ENCODE measurements around the gene ZNF654. TPM values are rescaled to one million over a fixed set of nuclear protein-coding genes. Genes with fewer than 3 reads are reported as not detected.

Gene ZNF654
- polyA plus RNA-seq, 1 donor (not counting 4 experiments of a cell fraction or from before 2014, with no cell fraction given): 8.2 TPM

- no peaks in the 10 kb centered on the region for H3K9me1 ChIP-seq (ENCODE audit: control insufficient read depth, extremely low read depth, insufficient read depth, low read length)
- H3K79me2 ChIP-seq (ENCODE audit: control insufficient read depth, insufficient read depth, low read length): no peaks in the 10 kb centered on the region
- H3K9me3 ChIP-seq (ENCODE audit: control insufficient read depth, low read depth, low read length): no peaks in the 10 kb centered on the region
- TF ChIP-seq CTCF (optimal IDR thresholded peaks at IDR 0.05 in 1 of 3, IDR thresholded peaks at IDR 0.05 in 1 of 3, conservative IDR thresholded peaks at IDR 0.05 in 1 of 3; ENCODE audit: extremely low read depth in 1 of 3, insufficient read depth in 2 of 3, low read length in 3 of 3) (no peak), EZH2 (IDR thresholded peaks at IDR 0.05; ENCODE audit: low read length) (no peak)
- no peaks in the 10 kb centered on the region for H3K27me3 ChIP-seq (ENCODE audit: control insufficient read depth, extremely low read depth, insufficient read depth, low read length)
- no peak overlapping the region for H3K9ac ChIP-seq (ENCODE audit: control insufficient read depth, extremely low read depth, insufficient read depth, low read length)
- DNase-seq (ENCODE audit: low read depth, low spot score) (no peak), FAIRE-seq (no peak)
- no peaks in the 10 kb centered on the region for H3K36me3 ChIP-seq (ENCODE audit: control insufficient read depth in 2 of 2, extremely low read depth in 1 of 2, insufficient read depth in 2 of 2, low read length in 2 of 2)
- no peak overlapping the region for H3K4me3 ChIP-seq (ENCODE audit: control insufficient read depth in 2 of 3, extremely low read depth in 1 of 3, insufficient read depth in 2 of 3, low read depth in 1 of 3, low read length in 3 of 3)
- no peak overlapping the region for H2AFZ ChIP-seq (ENCODE audit: control insufficient read depth, low read length)
- dilution Hi-C loops (cut with MboI; ENCODE audit: extremely low pct_ligation_motif_present, low sequenced_read_pairs): no loop called here
- H4K20me1 ChIP-seq (ENCODE audit: control insufficient read depth, extremely low read depth, insufficient read depth, low read length): no peaks in the 10 kb centered on the region
- no peak overlapping the region for H3K27ac ChIP-seq (ENCODE audit: control insufficient read depth, insufficient read depth, low read length)
- H3K4me1 ChIP-seq (ENCODE audit: control insufficient read depth, extremely low read depth, insufficient read depth, low read length): no peaks in the 10 kb centered on the region
- H3K4me2 ChIP-seq (ENCODE audit: control insufficient read depth, extremely low read depth, insufficient read depth, low read depth, low read length): no peak overlapping the region
These were observed 132.9 kb downstream of the ZNF654 start for GRCh38 chr3:88191872-88192409.

GRCh38 chr3:88192631-88193030, 133.6 kb downstream of the ZNF654 start:
- Histone ChIP-seq H3K27ac (ENCODE audit: control insufficient read depth, insufficient read depth, low read length) (no peak overlapping the region), H3K27me3 (ENCODE audit: control insufficient read depth, extremely low read depth, insufficient read depth, low read length) (no peaks in the 10 kb centered on the region), H3K36me3 (ENCODE audit: control insufficient read depth in 2 of 2, extremely low read depth in 1 of 2, insufficient read depth in 2 of 2, low read length in 2 of 2) (no peaks in the 10 kb centered on the region), H3K9me3 (ENCODE audit: control insufficient read depth, low read depth, low read length) (no peaks in the 10 kb centered on the region), H3K4me2 (ENCODE audit: control insufficient read depth, extremely low read depth, insufficient read depth, low read depth, low read length) (no peak overlapping the region), H3K4me3 (ENCODE audit: control insufficient read depth in 2 of 3, extremely low read depth in 1 of 3, insufficient read depth in 2 of 3, low read depth in 1 of 3, low read length in 3 of 3) (no peak overlapping the region), H3K79me2 (ENCODE audit: control insufficient read depth, insufficient read depth, low read length) (no peaks in the 10 kb centered on the region), H3K9ac (ENCODE audit: control insufficient read depth, extremely low read depth, insufficient read depth, low read length) (no peak overlapping the region), H3K4me1 (ENCODE audit: control insufficient read depth, extremely low read depth, insufficient read depth, low read length) (no peaks in the 10 kb centered on the region), H4K20me1 (ENCODE audit: control insufficient read depth, extremely low read depth, insufficient read depth, low read length) (no peaks in the 10 kb centered on the region), H3K9me1 (ENCODE audit: control insufficient read depth, extremely low read depth, insufficient read depth, low read length) (no peaks in the 10 kb centered on the region), H2AFZ (ENCODE audit: control insufficient read depth, low read length) (no peak overlapping the region)
- FAIRE-seq: no peak
- DNase-seq (ENCODE audit: low read depth, low spot score): no peak
- TF ChIP-seq CTCF (optimal IDR thresholded peaks at IDR 0.05 in 1 of 3, IDR thresholded peaks at IDR 0.05 in 1 of 3, conservative IDR thresholded peaks at IDR 0.05 in 1 of 3; ENCODE audit: extremely low read depth in 1 of 3, insufficient read depth in 2 of 3, low read length in 3 of 3) (no peak), EZH2 (IDR thresholded peaks at IDR 0.05; ENCODE audit: low read length) (no peak)
- dilution Hi-C loops (cut with MboI; ENCODE audit: extremely low pct_ligation_motif_present, low sequenced_read_pairs): no loop called here

Other genes starting within 250 kb of the ZNF654 start
- gene CGGBP1, start 250 bp upstream of the ZNF654 start, polyA plus RNA-seq: 25.2 to 43.3 TPM (median 43.0 TPM) in 3 replicates
- gene C3orf38, start 90.7 kb downstream of the ZNF654 start, polyA plus RNA-seq: 14.5 to 20.3 TPM (median 16.6 TPM) in 3 replicates

Measured in keratinocyte (primary cell).